HG03354 (cell line): ENCODE measurements around the gene COL19A1.
"Not testable (repeated sequence)": the region's sequence is repeated elsewhere in the genome, so short reads cannot be mapped to it uniquely, and the experiment has no call there.

Experiments used
- ATAC-seq: cut with Tn5 transposase; IDR thresholded peaks from one replicate; pipeline ENCODE4 v1.9.1; 2021; ENCODE audit warnings: mild to moderate bottlenecking; ENCODE audit not compliant: unreplicated experiment, poor library complexity, severe bottlenecking

COL19A1 gene

DNA sequence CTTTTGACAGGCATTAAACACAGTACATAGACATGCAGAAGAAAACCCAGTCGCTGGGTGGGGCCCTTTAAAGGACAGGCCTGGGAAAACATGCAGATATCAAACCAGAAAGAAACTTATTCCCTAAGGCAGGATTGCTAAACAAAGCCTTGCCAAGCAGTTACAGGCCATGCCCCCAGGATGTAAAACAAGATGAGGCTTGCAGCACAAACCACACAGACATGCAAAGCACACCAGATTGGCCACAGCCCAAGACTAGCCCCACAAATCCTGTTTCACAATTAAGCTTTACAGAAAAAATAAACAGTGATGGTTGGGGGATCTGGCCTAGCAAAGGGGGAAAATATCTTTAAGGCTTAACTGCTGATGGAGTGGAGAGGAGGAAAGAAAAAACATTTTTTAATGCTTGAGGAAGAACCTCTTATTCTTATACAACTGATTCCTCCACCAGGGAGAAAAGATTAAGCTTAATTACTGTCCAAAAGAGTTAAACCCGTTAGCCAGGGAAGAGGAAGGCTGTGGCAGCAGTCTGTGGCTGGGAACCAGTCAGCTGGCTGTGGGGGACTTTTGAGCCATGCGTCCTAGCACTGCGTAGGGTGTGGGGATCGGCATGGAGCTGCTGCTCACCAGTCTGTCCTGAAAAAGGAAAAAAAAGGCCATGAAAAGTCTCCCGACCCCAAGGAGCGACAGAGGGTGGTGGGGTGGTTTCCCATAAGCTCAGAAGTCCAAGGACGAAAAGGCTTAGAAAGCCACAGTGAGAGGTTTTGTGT is 28.4 kb downstream of the COL19A1 start:
- ATAC-seq, result peak; percentile 57

DNA sequence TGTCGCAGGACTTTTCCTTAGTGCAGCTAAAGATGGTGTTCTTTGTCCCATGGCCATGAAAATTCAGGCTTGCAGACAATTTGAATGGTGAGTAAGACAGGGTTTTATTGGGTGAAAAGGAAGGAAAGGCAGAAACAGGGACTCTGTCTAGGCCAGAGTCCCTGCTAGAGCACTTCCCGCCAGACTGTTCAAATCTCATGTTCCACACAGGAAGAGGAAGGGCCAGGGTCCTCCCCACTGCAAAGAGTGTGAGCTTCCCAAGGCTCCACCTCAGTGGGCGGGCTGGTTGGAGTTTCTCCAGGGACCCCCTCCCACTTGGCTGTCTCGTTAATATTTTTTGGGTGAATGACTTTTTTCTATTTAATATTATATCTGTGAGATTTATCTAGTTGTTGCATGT is 29.0 kb downstream of the COL19A1 start:
- ATAC-seq, result no peak

DNA sequence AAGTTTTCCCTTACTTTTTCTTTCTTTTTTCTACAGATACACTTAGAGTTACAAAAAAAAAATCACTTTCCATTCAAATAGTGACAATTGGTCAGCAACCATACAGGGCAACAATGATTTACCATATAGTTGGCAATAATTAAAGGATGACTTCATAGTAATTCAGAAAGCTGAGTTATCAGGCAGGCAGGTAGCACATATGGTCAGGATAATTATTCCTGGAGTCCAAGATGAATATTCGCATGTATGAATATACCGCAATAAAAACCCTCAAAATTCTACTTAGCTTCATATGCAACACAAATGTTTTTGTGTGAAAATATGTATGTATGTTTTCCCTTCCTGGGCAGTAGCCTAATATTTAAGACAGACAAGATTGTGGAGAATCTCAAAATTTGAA is 34.5 kb downstream of the COL19A1 start:
- no peak for ATAC-seq

DNA sequence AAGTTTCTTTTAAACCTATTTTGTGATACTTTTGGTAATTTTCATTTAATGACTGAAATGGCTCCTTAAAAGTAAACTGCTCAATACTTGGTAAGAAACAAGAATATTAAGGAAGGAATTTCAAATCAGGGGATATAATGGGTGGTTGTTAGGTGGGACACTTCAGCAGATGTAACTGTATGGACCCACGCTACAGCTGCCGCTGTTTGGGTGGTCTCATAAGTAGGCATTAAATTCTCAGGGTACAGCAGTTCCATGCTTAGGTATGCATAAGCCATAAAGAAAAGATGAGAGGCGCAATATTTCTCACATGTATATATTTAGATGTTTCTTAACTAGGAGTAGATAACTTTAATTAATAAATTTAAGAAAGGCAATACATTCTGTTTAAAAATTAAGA is 35.0 kb downstream of the COL19A1 start:
- no peak for ATAC-seq

DNA sequence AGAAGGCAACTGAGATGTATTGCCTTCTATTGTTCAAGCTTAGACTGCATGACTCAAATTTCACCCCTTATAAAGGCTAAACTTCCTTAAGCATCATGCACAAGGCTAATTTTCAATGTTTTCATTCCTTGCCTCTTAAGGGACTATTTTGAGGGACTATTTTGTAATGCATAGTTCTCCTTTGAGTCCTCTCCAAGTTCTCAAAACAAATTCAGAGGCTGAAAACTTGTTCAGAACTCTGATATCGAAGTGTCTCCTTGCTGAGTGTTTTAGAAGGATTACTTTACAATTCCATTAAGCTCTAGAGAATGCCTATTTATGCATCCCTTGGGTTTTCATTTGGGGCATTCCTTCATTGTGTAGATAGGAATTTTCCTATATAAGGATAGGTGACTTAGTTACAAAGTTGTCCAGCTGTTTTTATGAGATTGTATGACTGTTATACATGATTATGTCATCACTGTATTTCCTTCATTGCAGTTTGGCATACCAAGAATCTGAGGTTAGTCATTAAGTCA is 41.7 kb downstream of the COL19A1 start:
- no peak for ATAC-seq

DNA sequence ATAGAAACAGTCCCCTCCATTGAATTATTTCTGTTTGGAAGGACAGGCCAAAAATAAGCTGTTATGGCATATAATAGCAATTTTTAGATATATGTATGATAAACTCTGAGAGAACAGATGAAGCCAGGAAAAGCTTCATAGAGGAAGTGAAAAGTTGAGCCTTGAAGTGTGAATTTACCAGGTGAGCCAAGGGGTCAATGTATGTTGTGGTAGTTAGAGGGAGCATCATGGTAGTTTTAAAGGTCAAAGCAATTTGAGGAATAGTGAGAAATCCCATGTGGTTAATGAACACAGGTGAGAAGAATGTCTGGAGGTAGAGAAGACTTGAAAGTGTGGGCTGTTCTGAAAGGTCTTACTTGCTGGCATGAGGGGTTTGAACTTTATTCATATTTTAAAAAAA is 47.0 kb downstream of the COL19A1 start:
- ATAC-seq, result no peak

DNA sequence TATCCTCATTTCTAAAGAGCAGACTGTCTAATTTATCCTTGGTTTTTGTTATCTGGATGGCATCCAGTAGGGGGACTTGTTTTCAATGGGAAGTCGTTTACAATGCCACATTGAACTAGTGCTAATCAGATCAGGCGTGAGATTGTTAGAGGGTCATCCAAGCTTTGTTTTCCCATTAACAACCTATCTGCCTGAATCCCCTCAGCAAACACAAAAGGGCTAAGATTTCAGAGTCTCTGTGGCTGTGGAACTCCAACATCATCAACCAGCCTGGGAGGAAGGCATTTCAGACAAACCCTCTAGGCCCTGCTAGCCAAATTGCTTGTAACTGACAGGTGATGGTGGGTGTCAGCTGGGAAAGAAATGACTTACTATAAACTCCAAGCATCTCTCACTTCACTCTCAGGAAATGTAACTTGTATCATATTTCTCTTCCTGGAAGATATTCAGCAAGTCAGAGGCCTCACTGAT is 47.7 kb downstream of the COL19A1 start:
- no peak for ATAC-seq

DNA sequence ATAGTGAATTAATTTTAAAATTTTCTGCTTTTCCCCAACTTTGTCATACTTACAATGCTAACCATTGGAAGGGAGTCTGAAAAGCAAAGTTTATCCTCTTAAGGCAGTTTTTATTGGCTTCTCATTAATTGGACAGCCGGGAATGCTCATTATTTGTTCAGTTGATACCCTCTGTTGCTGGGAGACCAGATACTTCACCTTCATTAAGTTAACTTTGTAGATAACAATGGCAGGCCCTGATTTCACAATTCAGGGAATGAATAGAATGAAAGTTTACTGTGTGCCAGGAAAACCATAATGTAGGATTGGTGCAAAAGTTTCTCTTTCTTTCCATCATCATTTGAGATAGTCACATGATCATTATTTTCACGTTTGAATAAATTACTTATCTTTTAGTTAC is 49.0 kb downstream of the COL19A1 start:
- ATAC-seq, result no peak

DNA sequence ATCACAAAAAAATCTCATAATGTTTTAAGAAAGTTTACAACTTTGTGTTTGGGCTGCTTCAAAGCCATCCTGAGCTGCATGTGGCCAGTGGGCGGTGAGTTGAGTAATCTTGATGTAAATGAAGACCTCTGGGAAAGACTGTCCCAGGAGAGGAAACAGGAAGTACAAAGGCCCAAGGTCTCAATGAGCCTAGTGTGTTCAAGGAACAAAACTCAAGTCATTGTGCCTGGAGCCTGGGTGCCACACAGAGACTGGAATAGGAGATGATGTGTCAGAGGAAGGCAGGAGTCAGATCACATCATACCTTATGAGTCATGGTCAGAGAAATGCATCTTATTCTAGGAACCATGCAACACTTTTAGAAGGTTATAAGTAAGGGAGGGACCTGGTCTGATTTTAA is 51.5 kb downstream of the COL19A1 start:
- ATAC-seq, result peak; percentile 85

DNA sequence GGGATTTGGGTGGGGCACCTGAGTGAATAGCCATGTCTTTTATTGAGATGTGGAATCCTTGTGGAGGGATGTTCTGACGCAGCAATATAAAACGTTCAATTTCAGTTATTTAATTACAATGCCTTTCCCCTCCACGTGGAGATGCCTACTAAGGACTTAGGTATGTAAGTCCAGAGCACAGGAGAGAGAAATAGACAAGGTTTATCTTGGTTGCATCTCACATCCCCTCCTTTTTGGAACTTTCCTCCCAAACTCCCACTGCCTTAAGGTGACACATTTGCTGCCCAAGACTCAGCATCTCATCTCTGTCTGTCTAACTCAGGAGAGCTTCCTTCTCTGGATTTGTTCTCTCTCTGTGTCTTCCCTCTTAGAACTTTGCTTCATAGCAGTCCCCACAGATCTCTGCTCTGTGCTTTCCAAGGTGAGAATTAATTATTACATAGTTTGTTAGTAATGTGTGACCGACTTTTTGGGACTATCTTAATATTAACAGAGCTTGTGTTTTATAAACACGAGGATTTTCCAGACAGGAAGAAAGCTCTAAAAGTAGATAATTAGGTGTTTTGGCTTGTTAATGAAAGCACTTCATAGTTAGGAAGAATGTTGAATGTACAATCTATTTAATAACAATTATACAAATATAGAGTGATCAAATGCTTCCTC is 52.6 kb downstream of the COL19A1 start:
- ATAC-seq, result no peak

DNA sequence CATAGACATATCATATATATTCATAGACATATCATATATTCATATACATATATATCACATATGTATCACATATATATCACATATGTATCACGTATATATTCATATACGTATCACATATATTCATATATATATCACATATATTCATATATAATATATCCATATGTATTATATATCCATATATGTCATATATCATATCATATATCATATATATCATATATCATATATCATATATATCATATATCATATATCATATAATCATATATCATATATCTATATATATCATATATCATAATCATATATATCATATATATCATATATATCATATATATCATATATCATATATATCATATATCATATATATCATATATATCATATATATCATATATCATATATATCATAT is 54.7 kb downstream of the COL19A1 start:
- ATAC-seq, result not testable (repeated sequence)

DNA sequence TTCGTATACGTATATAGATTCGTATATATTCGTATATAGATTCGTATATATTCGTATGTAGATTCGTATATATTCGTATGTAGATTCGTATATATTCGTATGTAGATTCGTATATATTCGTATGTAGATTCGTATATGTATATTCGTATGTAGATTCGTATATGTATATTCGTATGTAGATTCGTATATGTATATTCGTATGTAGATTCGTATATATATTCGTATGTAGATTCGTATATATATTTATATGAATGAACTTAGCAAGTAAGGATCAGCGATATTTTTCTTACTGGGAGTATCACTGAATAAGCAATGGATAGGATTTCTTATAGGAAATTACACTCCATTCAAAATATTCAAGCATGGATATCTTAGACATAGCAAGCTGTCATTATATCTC is 55.3 kb downstream of the COL19A1 start:
- ATAC-seq, result not testable (repeated sequence)

DNA sequence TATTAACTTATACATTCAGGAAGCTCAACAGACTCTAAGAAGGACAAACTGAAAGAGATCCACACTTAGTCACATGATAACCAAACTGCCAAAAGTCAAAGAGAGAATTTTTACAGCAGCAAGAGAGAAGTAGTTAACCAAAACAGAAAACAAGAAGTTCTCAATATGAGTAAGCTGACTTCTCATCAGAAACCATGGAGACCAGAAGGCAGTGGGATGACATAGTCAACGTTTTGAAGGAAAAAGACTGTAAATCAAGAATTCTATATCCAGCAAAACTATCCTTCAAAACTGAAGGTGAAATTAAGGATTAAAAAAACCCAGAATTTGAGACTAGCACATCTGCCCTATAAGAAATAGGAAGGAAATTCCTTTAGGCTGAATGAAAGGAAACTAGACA is 60.4 kb downstream of the COL19A1 start:
- no peak for ATAC-seq

DNA sequence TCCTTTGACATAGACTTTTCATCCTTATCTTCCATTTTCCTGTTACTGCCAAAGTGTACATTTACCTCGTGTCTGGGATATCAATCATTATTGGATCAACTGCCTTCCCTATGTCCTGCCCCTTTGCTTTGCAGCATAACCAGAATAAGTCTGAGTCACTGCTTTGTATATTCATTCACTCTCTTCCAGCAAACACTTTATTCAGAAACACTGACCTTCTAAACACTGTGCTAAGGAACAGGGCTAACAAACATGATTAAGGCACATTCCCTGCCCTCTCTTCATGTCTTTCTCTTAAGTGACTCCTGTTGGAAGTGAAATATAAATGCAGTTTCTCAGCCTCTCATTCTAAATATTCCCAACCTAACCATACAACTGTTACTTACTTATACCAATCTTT is 66.9 kb downstream of the COL19A1 start:
- no peak for ATAC-seq

DNA sequence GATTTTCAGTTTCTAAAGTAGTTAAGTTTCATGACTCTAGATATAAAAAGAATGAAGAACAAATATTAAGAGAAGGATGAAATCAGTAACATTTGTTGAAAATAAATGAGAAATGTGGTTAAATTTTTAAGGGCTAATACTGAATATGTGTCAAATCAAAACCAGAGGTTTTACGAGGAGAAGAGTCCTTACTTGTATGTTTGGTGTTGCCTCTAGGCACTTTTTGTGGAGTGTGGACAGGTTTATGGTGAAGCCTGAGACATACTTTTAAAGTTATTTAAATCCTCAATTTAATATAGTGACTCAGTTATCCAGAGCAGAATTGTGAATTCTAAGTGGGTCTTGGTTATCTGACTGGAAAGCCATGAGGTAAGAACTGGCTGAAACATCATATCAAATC is 68.7 kb downstream of the COL19A1 start:
- no peak for ATAC-seq

DNA sequence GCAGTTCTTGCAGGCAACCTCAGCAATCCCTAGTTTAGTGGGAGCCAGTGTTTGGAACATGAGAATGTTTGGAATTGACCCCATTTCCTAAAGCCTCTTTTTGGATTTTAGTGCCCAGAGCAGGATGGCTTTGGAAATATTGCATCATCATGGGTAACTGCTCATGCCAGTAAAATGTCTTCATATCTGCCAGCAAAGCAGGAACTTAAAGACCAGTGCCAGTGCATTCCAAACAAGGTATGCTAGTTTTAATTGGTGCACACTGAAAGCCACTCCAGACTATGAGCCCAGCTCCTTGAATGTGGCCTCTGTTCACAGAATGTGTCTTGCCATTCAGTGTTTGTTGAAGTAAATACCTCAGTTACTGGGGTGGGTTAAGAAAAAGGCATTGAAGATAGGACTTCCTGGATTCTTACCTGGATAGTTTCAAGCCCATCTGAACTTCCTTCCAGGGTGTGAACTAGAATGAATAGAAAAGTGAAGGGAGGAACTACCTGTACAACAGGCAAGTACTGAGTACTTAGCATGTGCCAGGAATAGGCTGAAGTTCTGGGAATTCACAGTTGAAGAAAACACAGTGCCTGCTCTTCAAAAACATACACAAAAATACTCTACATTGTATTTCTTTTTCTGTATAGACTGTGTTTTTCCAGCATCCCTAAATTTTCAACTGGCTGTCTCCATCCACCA is 70.5 kb downstream of the COL19A1 start:
- no peak for ATAC-seq

DNA sequence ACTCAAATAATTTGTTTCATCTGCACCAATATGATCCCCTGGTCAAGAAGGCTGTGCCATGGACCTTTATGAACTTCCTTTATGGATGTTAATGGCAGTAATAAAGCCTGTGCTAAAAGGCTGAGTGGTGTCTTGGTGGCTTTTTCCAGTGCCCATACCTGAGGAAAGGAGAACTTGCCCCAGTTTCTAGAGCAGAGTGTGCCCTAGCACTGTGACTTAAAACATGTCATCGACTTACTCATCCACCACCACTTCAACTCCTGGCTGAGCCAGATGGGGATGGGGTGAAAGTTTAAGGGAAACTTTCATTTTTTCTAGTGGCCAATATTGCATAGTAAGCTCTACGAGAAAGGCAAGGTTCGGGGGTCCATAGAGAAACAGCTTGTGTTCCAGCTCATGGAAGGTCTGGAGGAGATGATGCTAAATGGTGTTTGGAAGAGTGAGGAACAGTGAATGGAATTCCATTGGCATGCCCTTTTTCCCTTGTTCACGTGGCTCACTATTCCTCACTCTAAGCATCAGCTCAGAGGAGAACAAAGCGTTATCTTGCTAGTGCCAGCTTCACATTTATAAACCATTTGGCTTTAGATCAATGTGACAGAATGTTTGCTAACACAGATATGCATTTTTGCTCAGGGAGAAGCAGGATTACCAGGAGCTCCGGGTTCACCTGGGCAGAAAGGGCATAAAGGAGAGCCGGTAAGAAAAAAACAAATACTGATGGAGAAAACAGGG is 71.2 kb downstream of the COL19A1 start:
- no peak for ATAC-seq

DNA sequence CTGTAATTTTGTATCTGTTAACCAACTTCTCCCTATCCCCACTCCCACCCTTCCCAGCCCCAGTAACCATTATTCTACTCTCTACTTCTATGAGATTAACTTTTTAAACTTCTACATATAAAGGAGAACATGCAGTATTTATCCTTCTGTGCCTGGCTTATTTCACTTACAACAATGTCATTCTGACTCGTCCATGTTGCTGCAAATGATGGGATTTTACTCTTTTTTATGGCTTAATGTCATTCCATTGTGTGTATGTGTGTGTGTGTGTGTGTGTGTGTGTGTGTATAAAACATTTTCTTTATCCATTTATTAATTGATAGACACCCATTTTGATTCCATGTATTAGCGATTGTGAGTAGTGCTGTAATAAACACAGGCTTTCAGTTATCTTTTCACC is 76.1 kb downstream of the COL19A1 start:
- ATAC-seq, result no peak

DNA sequence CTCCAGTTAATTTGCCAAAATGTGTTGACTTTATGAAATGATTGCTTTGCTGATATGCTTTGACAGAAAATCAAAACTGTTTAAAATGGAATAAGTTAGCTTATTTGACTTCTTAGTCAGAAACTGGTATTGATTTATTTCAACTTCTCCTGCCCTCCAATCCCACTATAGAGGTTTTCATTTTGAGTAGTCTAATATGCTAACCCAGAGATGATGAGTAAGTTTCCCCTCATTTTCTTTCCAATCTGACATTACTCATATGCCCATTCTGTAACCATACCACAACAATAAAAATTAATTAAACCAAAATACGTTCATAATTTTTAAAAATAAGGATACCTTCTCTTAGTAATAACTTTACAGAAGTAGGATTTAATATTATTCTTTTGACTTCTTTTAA is 78.8 kb downstream of the COL19A1 start:
- ATAC-seq, result no peak

DNA sequence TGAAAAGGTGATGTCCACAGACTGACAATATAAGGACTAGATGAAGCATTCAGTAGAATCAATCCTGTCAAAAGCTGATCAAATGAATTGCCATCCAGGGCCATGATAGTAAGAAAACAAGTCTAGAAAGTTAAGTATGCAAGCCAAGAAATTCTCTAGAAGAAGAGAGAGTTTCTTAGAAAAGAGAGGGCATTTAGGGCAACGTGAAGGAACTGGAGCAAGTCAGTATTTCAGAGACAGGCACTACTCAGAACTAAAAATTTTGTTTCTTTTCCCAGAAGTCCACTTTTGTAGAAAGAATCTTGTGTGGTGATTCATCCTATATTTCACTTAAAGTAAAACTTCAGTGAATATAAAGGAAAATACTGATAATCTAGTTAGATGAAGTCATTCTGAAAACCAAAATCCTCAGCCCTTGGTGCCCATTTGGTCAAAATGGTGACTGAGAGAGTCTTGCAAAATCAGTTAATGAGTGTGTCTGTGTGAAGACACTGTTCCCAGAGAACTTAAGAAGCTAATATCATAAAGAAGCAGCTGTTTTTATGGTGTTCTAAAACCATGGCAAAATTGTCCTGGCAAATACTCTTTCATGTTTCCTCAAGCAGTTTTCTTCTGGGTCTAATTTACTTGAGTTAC is 82.2 kb downstream of the COL19A1 start:
- no peak for ATAC-seq
